SK-N-SH (cell line): Measurements from ENCODE around the gene ZNF892.

Experiments
- CTCF ChIP-seq: fragments of 200-600 bp; sonication (generic); IDR thresholded peaks from 2 replicates; pipeline ENCODE4 v1.6.1; 2017; ENCODE audit warnings: antibody characterized with exemption, mild to moderate bottlenecking, moderate library complexity
- EP300 ChIP-seq, 2 experiments: IDR thresholded peaks; 2 replicates each; pipeline versions ENCODE4 v1.4.0 to v1.6.1; 2012; ENCODE audit warnings: borderline replicate concordance in 1 of 2, low read depth in 1 of 2, low read length in 1 of 2
- FOSL2 ChIP-seq: IDR thresholded peaks from 2 replicates; pipeline ENCODE4 v1.4.0; 2012; ENCODE audit warnings: low read depth, mild to moderate bottlenecking, moderate library complexity, borderline replicate concordance
- FOXJ3 ChIP-seq: sonication (generic); formaldehyde crosslinking; IDR thresholded peaks from 2 replicates; pipeline ENCODE4 v1.5.1; 2020; ENCODE audit warnings: mild to moderate bottlenecking, missing genetic modification reagents
- IRF3 ChIP-seq: fragments of 150-350 bp; IDR thresholded peaks from 2 replicates; pipeline ENCODE4 v1.6.1; 2016; ENCODE audit warnings: mild to moderate bottlenecking, low read depth, low read length
- MEF2A ChIP-seq: IDR thresholded peaks from 2 replicates; pipeline ENCODE4 v1.4.0; 2012; ENCODE audit warnings: low read depth, borderline replicate concordance
- NRF1 ChIP-seq: IDR thresholded peaks from 2 replicates; pipeline ENCODE4 v1.6.1; 2012; ENCODE audit warnings: low read depth, mild to moderate bottlenecking, low read length
- REST ChIP-seq: IDR thresholded peaks from 2 replicates; pipeline ENCODE4 v1.6.1; 2012; ENCODE audit warnings: mild to moderate bottlenecking, low read depth, low read length, moderate library complexity
- RFX5 ChIP-seq: IDR thresholded peaks from 2 replicates; pipeline ENCODE4 v1.6.1; 2012; ENCODE audit warnings: mild to moderate bottlenecking, improper control_type of control experiment, low read length
- SMC3 ChIP-seq: IDR thresholded peaks from 2 replicates; pipeline ENCODE4 v1.6.1; 2012; ENCODE audit warnings: low read depth, low read length, improper control_type of control experiment
- TAF1 ChIP-seq: IDR thresholded peaks from 2 replicates; pipeline ENCODE4 v1.6.1; 2012; ENCODE audit warnings: low read depth, mild to moderate bottlenecking, low read length, moderate library complexity, borderline replicate concordance
- USF1 ChIP-seq: IDR thresholded peaks from 2 replicates; pipeline ENCODE4 v1.4.0; 2012; ENCODE audit warnings: low read depth, borderline replicate concordance
- USF2 ChIP-seq: fragments of 150-350 bp; IDR thresholded peaks from 2 replicates; pipeline ENCODE4 v1.6.1; 2017; ENCODE audit warnings: antibody characterized with exemption, low read length, low read depth, borderline replicate concordance
- YY1 ChIP-seq: IDR thresholded peaks from 2 replicates; pipeline ENCODE4 v1.4.0; 2012; ENCODE audit warnings: low read depth, mild to moderate bottlenecking

- TF ChIP-seq REST: no peak
- no peak for TF ChIP-seq CTCF
- no peak for TF ChIP-seq TAF1
- no peak for TF ChIP-seq MEF2A
- TF ChIP-seq NRF1: no peak
- TF ChIP-seq FOXJ3 (CRISPR knock-in tag): no peak
- no peak for TF ChIP-seq EP300 (IDR thresholded peaks at IDR 0.05; ENCODE audit: borderline replicate concordance in 1 of 2, low read depth in 1 of 2, low read length in 1 of 2)
- no peak for TF ChIP-seq FOSL2
- no peak for TF ChIP-seq IRF3
- no peak for TF ChIP-seq YY1
- no peak for TF ChIP-seq USF1
- TF ChIP-seq SMC3: no peak
- no peak for TF ChIP-seq RFX5
- no peak for TF ChIP-seq USF2
These were observed 27.0 kb downstream of the ZNF892 start for GRCh38 chr2:95234286-95234785.
